DMS 273 treated with DMSO at 0.1 percent for 48 hours (cell line): ENCODE measurements around the gene PTPRB.

Experiments used
- DNase-seq: peaks from one replicate; lab custom pipeline; 2025; lab: John Stamatoyannopoulos, UW

The PTPRB gene

DNA sequence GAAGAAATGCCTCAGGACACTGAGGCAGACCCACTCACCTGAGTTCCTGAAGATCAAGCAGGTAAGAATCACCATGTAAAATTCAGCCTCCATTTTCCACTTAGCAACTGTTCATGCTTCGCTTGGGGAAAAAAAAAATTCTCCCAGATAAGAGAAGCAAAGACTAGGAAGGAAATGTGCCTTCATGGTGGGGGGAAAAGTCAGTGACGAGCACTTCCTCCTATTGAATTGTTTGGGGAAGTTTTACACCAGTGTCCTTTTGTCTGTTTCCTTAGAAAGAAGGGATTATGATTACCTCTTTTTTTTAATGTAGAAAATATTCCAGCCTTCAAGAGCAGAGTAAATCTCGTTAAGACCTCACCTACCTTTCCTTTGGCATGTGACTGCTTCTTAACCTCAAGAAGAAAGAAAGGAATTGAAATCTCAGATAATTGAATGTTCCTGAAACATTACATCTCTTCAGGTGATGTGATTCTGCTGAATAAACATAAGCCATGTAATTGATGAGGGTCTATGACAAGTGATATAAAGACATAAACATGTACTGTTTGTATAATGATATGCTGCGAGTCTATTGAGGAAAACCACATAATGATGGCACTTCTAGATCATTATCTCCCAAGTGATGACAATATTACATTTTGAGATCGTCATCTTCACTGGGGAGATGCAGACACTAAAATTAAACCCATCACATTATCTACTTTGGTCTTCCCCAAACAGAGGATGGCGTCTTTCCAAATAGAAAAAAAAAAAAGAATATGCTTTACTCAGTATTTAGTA, at the start of gene PTPRB:
Gene PTPRB, minus strand, starts transcription at position 127 of the 783 bp plus-strand sequence. Its CDS starts 34 bp downstream, at position 93.
- no peak for DNase-seq

DNA sequence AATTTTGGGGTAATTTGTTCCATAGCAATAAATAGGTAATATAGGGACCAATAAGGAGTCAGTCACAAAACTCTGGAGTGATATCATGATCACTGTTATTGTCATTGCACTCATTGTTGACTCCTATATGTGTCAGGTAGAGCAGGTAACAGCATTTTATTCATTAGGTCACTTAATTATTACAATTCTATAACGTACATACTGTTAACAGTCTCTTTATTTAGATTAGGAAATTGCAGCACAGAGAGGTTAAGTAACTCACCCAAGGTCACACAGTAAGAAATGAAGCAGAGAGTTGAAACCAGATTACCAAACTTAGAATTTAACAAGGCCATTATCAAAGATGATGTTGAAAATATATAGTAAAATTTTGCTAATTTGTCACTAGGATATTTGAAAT, 49.7 kb upstream of the PTPRB start:
- no peak for DNase-seq

DNA sequence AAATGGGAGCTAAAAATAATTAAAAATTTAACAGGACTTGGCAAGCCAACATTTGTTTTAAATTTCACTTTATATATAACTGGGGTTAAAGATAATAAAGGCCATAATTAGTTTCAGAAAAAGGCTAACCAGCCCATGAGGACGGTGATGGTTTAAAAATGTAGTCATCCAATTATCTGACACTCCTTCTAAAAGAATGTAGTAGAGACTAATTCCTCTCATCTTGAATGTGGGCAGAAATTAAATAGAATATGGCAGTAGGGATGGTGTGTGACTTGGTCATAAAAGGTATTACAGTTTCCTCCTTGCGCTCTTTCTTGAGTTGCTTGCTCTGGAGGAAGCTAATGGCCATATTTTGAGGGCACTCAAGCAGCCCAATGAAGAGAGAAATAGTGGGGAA, 49.1 kb upstream of the PTPRB start:
- no peak for DNase-seq

DNA sequence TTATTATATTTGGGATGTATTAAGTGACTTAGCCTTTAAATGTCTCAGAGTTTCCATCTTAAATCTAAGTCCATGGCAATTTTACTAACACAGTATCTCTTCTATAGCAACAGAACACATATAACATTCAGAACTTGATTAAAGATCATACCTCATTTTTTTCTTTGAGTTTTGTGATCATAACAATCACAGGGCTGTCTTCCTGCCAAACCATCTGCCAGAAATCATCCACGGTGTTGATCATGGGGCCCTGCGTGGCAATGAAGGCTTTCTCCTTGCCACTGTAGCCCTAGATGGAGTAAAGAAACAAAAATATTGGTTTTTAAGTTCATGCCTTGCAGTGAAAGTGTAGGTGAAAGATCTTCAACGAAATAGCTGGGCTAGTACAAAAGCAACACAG, 46.7 kb upstream of the PTPRB start:
- no peak for DNase-seq

DNA sequence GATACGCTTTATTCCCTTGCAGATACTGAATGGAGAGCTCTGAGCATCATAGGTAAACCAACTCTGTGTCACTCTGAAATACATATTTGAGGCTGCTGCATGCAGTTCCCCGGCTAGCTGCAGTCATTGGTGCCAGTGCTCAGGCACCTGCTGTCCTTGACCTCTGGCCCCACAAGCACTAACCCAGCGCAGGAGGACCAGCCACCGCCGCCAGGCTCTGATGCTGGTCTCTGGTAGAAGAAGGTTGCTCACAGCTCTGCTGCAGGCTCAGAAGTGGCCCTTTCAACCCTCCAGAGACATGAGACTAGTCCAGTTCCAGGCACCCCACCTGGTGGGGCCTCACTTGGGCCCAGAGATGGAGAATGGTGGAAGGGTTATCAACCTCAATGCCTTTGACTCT, 34.5 kb upstream of the PTPRB start:
- no peak for DNase-seq

DNA sequence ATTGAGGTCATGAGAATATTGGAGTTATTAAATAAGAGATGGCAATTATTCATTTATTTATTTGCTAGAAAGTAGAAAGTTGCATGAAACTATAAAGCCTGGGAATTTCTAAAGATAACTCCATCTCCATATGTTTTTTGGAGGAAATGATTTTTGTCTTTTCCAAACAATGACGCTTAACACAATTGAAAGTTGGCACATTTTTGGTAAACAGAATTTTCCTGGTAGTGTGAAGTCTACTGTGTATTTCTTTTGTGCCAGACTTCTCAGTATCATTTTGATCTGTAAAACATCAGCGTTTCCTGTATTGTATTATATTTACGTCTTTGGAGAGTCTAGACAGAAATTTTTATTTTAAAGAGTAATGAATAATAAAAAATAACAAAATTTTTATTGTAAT, 33.7 kb upstream of the PTPRB start:
- no peak for DNase-seq

DNA sequence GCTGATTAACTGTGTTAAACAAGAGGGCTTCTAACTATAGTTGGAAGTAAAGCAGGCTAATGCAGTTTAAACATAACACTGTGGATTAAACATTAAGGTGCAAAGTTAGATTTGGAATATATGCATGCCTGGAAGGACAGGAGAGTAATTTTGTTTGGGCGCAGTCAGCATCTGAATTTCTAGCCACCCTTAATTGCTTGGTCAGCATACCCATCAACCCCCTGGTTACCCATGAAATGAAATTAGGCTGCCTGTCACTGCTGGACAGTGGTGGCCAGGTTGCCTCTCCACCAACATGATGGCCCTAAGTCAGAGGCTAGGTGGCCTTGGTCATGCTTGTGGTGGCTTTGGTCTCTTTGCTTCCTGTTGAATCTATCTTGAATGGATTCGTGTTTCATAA, 30.0 kb upstream of the PTPRB start:
- DNase-seq, result no peak

DNA sequence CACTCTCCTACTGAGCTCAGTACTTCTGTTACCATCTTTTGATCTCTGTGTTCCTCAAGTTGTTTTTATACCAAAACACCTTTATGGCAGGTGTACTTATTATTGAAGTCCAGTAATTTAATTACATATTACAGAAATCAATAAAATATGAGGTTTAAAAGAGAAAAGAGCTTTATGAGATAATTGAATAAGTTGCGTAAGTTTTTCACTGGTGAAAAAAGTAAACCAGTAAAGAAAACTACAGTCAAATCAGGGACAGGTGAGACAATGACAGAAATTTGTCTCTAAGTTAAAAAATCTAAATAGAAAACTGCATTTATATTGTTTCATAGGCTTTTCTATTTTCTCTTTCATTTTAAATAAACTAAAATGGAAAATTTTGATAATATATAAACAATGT, 29.1 kb upstream of the PTPRB start:
- DNase-seq, result no peak

DNA sequence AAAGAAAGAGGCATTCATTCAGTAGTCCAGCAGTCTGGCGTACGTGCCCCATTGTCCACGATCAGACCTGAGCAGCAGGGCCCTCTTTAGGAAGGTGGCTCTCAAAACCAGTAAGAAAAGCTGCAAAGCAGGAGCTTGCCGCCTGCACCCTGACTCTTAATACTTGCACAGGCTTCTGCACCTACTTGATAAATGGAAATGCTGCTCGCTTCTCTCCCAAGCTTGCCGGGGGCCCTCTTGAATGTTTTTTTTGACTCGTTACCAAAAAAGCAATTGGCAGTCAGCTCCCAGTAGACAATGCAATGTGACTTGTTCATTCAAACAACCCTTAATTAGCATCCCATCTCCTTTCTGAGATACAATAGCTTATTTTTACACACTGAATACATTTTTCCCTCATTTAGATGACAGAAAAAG, 27.2 kb upstream of the PTPRB start:
- DNase-seq, result no peak

DNA sequence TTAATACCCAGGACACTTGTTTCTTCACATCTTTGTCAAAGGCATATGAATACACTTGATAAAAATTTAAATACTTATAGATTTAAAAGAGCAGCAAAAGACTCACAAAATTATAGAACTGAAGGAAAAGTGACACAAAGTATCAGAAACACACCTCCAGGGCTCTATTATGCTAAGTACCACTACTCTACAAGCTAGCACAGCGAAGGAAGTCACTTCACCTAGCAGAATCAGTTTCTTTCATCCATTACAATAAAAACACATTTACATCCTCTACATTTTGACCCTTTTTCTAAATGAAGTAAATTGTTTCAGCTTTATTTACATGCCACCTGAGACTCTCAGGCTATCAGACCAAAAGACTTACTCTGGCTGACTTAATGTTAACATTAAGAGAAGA, 26.6 kb upstream of the PTPRB start:
- no peak for DNase-seq

DNA sequence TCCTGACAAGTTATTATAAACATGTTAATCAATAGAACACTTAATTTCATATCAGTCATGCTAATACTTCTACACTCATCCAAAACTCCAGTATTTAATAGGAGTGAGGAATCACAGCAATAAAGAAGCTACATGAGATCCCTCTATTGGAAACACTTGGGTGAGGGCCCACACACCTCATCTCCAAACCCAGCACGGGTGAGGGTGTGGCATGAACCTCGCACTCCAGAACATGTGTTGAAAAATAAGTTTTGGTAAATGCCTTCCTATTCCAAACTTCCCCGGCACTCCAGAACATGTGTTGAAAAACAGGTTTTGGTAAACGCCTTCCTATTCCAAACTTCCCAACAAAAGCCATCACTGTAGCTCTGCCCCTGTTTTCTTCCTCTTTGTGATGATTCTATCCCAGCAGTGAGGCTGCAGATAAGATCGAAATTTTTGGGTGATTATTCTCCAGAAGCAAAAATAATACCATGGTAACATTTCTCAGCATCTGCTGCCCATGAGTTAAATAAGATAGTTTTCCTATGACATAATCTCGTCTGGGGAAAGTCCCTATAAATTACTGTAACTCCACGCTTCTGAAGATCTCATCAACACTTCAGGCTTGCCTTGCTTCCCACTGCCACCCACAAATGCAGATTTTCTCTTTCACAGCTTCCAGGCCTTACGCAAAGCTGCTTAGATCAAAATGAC, 24.4 kb upstream of the PTPRB start:
- no peak for DNase-seq

DNA sequence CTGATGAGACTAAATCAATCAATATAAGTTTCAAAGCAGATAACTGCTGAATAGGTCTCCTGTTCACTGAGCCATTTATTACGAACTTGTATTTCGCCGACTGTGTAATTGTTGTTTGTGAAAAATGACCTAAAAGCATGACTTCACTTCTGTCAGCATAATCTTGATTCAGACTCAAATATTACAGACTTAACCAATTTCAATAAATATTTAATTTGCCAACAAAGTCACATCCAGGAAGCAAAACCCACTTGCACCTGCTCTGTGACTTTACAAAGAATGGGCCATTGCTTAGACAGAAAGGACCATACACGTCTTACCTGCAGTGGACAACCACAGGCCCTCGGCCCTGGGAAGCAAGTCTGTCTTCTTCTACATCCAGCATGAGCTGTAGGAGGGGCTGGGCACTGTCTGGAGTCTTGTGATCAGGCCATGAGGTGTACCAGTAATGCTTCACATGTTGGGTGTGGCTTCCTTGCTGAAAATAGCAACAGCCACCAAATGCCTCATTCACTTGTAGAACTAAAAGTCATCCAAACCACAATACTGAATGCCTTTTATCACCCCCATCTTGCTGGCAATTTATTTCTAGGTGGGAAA, 23.5 kb upstream of the PTPRB start:
- DNase-seq, result no peak

DNA sequence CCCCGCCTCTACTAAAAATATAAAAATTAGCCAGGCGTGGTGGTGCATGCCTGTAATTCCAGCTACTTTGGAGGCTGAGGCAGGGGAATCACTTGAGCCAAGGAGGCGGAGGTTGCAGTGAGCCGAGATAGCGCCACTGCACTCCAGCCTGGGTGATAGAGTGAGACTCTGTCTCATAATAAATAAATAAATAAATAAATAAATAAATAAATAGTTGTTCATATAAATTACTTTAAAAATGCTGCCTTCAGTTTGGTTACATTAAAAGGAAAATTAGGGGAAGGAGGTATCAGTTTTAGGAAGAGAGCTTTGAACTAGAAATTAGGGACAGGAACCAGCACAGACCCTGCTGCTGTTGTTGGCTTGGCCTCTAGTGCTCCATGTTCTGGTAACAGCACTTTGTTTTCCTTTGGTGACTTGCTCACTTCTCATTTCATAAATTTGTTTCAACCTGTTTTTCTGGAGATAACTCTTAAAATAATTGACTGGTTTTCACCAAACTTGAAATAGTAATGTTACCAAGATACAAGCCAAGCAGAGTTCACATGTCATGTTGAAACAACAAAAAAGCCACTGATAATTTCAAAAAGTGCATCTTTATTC, 22.9 kb upstream of the PTPRB start:
- DNase-seq, result no peak

DNA sequence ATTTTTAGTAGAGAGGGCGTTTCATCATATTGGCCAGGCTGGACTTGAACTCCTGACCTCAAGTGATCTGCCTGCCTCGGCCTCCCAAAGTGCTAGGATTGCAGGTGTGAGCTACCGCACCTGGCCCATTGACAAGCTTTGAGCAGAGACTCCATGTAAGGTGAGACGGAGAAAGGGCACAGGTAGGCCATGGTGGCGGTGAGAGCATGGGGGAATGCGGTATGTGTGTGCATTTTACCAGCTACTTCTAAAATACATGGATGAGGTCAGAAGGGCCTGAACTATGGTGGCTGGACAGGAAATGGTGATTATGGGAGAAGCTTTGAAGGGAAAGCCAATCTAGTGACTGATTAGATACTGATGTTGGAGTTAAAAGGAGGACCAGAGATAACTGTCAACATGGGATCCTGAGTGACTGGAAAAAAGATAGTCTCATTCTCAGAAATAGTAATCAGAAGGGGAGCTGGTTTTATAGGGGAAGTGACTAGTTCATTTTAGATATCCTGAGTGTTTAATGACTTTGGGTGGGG, 21.9 kb upstream of the PTPRB start:
- DNase-seq, result no peak

DNA sequence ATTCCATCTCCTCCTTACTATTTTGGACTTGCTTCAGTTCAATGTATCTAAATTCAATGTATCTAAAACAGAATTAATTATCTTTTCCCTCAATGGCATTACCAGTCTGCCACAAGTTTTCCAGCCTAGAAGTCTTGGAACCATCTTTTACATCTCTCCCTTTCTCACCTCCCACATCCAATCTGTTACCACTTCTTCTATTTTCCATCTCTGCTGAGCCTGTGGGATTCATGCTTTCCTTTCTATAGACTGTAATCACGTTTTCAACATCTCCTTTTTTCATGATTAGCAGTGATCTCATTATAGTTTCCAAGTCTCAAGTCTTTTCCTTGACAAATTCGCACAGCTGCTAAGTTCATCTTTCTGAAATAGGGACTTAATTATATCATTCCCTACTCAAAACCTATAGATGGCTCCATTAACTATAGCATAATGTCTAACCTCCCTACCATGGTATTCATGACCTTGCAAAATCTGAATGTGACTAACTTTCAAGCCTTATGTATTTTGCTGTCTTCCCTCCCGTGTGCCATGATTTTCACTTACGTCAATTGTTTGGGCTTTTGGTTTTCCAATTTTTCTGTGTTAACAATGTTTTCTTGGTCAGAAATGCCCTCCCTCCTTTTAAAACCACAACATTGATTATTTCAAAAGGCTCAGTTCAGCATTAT, 20.5 kb upstream of the PTPRB start:
- DNase-seq, result no peak

DNA sequence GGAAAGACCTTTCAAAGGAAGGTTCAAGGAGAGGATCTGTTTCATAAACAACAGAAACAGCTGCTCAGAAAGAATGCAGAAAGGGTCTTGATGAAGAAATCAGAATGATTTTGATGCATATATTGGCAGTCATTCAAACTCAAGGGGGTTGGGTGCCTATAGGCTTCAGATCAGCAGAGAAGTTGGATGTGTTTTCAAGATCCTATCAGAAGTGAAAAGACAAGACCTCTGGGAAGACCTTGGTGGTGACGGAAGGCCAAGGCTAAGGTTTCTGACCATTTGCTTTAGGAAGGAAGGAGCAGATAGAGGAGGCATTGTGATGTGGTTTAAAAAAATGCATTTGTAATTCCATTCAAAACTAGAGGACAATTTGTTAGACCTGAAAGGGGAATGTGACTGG, 15.2 kb upstream of the PTPRB start:
- no peak for DNase-seq

DNA sequence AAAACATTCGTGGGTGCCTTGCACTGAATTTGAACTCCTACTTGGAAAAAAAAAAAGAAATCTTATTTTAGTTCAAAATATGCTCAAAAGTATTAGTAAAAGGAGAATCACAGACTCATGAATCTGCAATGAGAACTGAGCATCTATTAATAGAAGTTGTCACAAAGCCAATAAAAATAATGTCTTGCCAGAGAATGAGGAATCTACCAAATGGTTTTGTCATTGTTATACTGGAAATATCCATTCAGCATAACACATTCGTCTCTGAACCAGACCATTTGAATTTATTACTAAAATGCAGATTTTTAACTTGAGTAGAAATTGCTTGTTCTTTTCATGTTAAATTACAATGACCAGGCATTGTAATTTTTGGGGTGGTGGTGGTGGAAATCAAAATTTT, 11.6 kb upstream of the PTPRB start:
- no peak for DNase-seq

DNA sequence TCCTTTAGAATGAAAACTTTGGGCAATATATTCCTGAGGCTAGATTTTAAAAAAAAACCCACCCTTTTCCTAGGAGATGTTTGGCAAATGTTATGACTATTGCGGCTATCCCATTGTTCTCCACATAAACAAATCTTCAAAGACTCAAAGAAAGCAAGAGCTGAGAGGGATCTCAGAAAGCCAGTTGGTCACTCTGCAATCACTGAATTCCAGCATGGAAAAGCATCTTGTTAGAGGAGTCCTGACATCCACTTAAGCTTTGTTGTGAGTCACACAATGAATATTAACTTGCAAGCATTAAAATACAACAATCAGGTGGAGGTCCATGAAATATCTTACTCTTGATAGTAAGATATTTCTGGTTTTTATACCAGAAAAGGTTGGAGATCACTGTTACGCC, 11.0 kb upstream of the PTPRB start:
- DNase-seq, result no peak

DNA sequence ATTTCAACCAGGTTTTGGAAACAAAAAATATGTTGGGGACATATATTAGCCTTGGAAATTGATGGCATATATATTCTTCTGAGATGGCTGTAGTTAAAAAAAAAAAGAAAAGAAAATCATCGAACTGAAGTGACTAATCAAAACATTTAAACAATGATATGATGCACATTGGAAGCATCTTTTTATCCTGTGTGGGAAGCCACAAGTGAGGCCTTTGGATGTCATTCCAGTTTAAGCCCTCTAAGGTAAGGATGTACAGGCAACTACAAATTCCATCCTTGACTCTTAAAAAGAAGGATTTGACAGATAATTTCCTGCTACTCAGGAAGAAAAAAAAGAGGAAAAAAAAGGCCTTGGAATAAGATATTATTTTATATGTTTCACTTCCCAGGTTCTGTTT, 9.6 kb upstream of the PTPRB start:
- DNase-seq, result no peak

DNA sequence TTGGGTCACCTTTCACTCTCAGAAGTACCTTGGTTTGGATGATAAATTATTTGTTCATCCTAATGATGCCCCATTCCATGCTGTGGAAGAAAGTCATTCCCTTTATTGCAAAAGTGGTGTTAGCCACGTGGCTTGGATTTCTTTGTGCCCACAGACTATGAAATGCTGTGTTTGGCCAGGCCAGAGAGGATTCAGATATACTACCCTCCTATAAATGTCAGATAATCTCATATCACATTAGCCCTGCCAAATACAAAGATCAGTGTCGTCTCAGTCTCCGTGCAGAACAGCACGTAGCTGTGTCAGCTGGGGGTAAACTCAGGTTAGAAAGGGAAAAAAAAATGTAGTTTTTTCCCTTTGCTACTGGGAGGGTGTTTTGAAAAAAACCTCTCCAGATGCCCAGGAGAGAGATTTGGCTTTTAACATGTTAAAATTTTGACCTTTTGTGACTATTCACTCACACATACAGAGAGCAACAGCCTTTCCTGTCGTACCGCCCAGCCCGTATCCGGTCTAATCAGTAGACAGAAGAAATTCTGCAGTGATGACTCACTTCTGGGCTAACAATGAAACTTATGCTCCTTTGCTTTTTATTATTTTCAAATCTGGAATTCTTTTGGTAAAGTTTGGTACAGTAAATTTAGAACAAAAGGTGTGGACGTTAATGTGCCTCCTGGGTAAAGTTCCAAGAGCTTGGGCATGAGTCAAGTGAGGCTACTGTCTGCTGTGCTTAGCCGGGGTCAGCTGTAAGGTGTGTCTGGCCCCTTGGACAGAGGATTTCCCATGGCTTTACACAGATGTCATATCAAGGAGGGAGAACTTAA, 8.5 kb upstream of the PTPRB start:
- no peak for DNase-seq

DNA sequence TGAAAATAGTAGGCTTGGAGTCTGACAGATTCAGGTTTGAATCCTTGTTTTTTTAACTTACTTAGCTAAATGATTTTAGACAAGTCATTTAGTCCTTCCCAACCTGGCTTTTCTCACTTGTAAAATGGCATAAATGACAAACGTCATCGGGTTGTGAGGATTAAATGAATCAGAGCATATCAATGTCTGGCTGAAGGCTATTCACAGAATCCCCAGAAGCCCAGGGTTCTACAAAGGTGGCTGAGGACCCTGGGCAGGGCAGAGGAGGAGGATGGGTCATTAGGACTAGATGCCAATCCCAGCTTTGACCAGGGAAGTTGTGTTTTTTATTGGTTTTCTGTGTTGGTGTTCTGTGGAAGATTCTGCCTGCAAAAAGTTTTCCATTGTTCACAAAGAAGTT, 7.6 kb upstream of the PTPRB start:
- DNase-seq, result no peak
